HCT116 (cell line): Measurements from ENCODE around the gene SPSB1. TPM values are rescaled to one million over a fixed set of nuclear protein-coding genes. Genes with fewer than 3 reads are reported as not detected.

Experiments
- ATAC-seq: fragments of 200-7000 bp; cut with Tn5 transposase; 2 replicates; pipeline ENCODE4 v1.9.1; 2020; ENCODE audit warnings: mild to moderate bottlenecking, moderate library complexity
- BruUV-seq: library from RNA; stranded (reverse); fragments of 400-500 nt; replicated peaks from 2 replicates; lab custom pipeline; 2021; lab: Mats Ljungman, UMichigan
- CTCF ChIA-PET: fragments of 300-600 bp; sonication (Branson Sonifier 250); formaldehyde crosslinking; loops from one replicate; lab custom pipeline; 2021; ENCODE audit warnings: antibody characterized with exemption; lab: Charles Lee
- POLR2A ChIA-PET: fragments of 300-600, 350-600 bp; sonication (Branson Sonifier 250); formaldehyde crosslinking; loops from one replicate; lab custom pipeline; 2021; ENCODE audit warnings: antibody characterized with exemption; lab: Charles Lee
- RAD21 ChIA-PET, 2 experiments: fragments of 300-600 bp; sonication (Branson Sonifier 250); formaldehyde crosslinking; loops; one replicate each; lab custom pipeline; 2023; ENCODE audit warnings: low total read pairs in 2 of 2; ENCODE audit not compliant: uncharacterized antibody in 2 of 2, unreplicated experiment in 2 of 2, low non-redundant PET in 1 of 2; lab: Charles Lee
- DNase-seq: peaks from one replicate; pipeline ENCODE4 v3.0.0-alpha.2; 2010; ENCODE audit warnings: low read depth, low spot score
- H2AFZ ChIP-seq: fragments of 200-600 bp; shearing (Covaris generic), sonication (generic); 2 replicates; pipeline ENCODE4 v1.6.1; 2017; ENCODE audit warnings: low read depth, mixed run types, mixed read lengths, antibody characterized with exemption, low read length; ENCODE audit not compliant: poor library complexity, severe bottlenecking
- H3K27ac ChIP-seq: 2 replicates; pipeline ENCODE4 v1.5.1; 2012; ENCODE audit warnings: low read depth, low read length
- H3K27me3 ChIP-seq: fragments of 200-600 bp; sonication (generic); 2 replicates; pipeline ENCODE4 v1.6.1; 2016; ENCODE audit warnings: mixed run types, low read length, mixed read lengths; ENCODE audit not compliant: insufficient read depth
- H3K36me3 ChIP-seq, 2 experiments: fragments of 200-500 bp in 1 of 2; fragments of 200-600 bp in 1 of 2; sonication (Bioruptor generic) in 1 of 2; sonication (generic) in 1 of 2; 2 replicates each; pipeline versions ENCODE4 v1.5.1 to v1.6.1; 2014 to 2016; ENCODE audit warnings: low read length in 2 of 2, inconsistent platforms in 1 of 2, mixed read lengths in 1 of 2, mixed run types in 1 of 2; ENCODE audit not compliant: insufficient read depth in 2 of 2, control insufficient read depth in 1 of 2
- H3K4me1 ChIP-seq, 2 experiments: fragments of 200-600 bp in 1 of 2; sonication (generic) in 1 of 2; 2 replicates each; pipeline versions ENCODE4 v1.5.1 to v1.6.1; 2012 to 2017; ENCODE audit warnings: low read length in 2 of 2, inconsistent platforms in 1 of 2, mild to moderate bottlenecking in 1 of 2, mixed read lengths in 1 of 2, mixed run types in 1 of 2, moderate library complexity in 1 of 2; ENCODE audit not compliant: insufficient read depth in 2 of 2, control insufficient read depth in 1 of 2
- H3K4me2 ChIP-seq: fragments of 200-600 bp; sonication (generic); 2 replicates; pipeline ENCODE4 v1.6.1; 2017; ENCODE audit warnings: mixed run types, low read length, mixed read lengths
- H3K4me3 ChIP-seq, 2 experiments: fragments of 200-600 bp in 1 of 2; sonication (generic) in 1 of 2; replicated peaks in 1 of 2; 2 replicates each; pipeline ENCODE4 v1.5.1; 2011 to 2016; ENCODE audit warnings: low read length in 2 of 2, control low read depth in 1 of 2, low read depth in 1 of 2, mild to moderate bottlenecking in 1 of 2, mixed read lengths in 1 of 2, mixed run types in 1 of 2
- H3K79me2 ChIP-seq: fragments of 200-600 bp; sonication (generic); 2 replicates; pipeline ENCODE4 v1.6.1; 2017; ENCODE audit warnings: mild to moderate bottlenecking, mixed run types, low read length, moderate library complexity, mixed read lengths; ENCODE audit not compliant: insufficient read depth
- H3K9ac ChIP-seq: fragments of 200-600 bp; sonication (generic); 2 replicates; pipeline ENCODE4 v1.6.1; 2016; ENCODE audit warnings: low read length, mixed read lengths
- H3K9me2 ChIP-seq: fragments of 200-600 bp; sonication (generic), shearing (Covaris generic); 2 replicates; pipeline ENCODE4 v1.6.1; 2017; ENCODE audit warnings: mixed run types, mild to moderate bottlenecking, moderate library complexity; ENCODE audit not compliant: insufficient read depth
- H3K9me3 ChIP-seq, 2 experiments: fragments of 200-500 bp in 1 of 2; fragments of 200-600 bp in 1 of 2; sonication (Bioruptor generic) in 1 of 2; sonication (generic) in 1 of 2; 2 replicates each; pipeline ENCODE4 v1.6.1; 2014 to 2017; ENCODE audit warnings: low read length in 2 of 2, mixed read lengths in 2 of 2, inconsistent platforms in 1 of 2, low read depth in 1 of 2, mild to moderate bottlenecking in 1 of 2, mixed run types in 1 of 2, moderate library complexity in 1 of 2; ENCODE audit not compliant: control insufficient read depth in 1 of 2, insufficient read depth in 1 of 2
- H4K20me1 ChIP-seq: fragments of 200-600 bp; sonication (generic), shearing (Covaris generic); 2 replicates; pipeline ENCODE4 v1.6.1; 2017; ENCODE audit warnings: mixed run types, mild to moderate bottlenecking, moderate library complexity; ENCODE audit not compliant: insufficient read depth
- ATF3 ChIP-seq: IDR thresholded peaks from 2 replicates; pipeline ENCODE4 v1.6.1; 2012
- CEBPB ChIP-seq: IDR thresholded peaks from 2 replicates; pipeline ENCODE4 v1.6.1; 2012; ENCODE audit warnings: low read depth
- CTCF ChIP-seq, 3 experiments: fragments of 200-600 bp in 1 of 3; sonication (generic) in 1 of 3; IDR thresholded peaks in 2 of 3; conservative IDR thresholded peaks in 1 of 3; 2 replicates each; pipeline ENCODE4 v1.5.1; 2012 to 2017; ENCODE audit warnings: low read depth in 2 of 3, low read length in 2 of 3, antibody characterized with exemption in 1 of 3, borderline replicate concordance in 1 of 3, control low read depth in 1 of 3, mild to moderate bottlenecking in 1 of 3, mixed read lengths in 1 of 3, mixed run types in 1 of 3, moderate library complexity in 1 of 3; ENCODE audit not compliant: insufficient read depth in 1 of 3
- ELF1 ChIP-seq: IDR thresholded peaks from 2 replicates; pipeline ENCODE4 v1.6.1; 2012; ENCODE audit warnings: low read depth, borderline replicate concordance
- EZH2 ChIP-seq: fragments of 200-600 bp; sonication (generic); IDR thresholded peaks from 2 replicates; pipeline ENCODE4 v1.6.1; 2017; ENCODE audit warnings: antibody characterized with exemption, mixed run types
- EZH2phosphoT487 ChIP-seq: fragments of 200-600 bp; IDR thresholded peaks from 2 replicates; pipeline ENCODE4 v1.6.1; 2018; ENCODE audit warnings: antibody characterized with exemption, borderline replicate concordance
- MAX ChIP-seq: IDR thresholded peaks from 2 replicates; pipeline ENCODE4 v1.6.1; 2012
- POLR2A ChIP-seq: IDR thresholded peaks from 2 replicates; pipeline ENCODE4 v1.7.0; 2011; ENCODE audit warnings: borderline replicate concordance; ENCODE audit not compliant: insufficient read depth, insufficient read length; ENCODE audit errors: extremely low read depth
- POLR2AphosphoS5 ChIP-seq: IDR thresholded peaks from 2 replicates; pipeline ENCODE4 v1.6.1; 2011; ENCODE audit warnings: mild to moderate bottlenecking, low read depth, low read length, moderate library complexity
- RAD21 ChIP-seq: IDR thresholded peaks from 2 replicates; pipeline ENCODE4 v1.6.1; 2012; ENCODE audit warnings: low read depth, mild to moderate bottlenecking
- REST ChIP-seq: IDR thresholded peaks from 2 replicates; pipeline ENCODE4 v1.6.1; 2012; ENCODE audit warnings: low read depth
- SIN3A ChIP-seq: IDR thresholded peaks from 2 replicates; pipeline ENCODE4 v1.6.1; 2012; ENCODE audit warnings: low read depth
- SRF ChIP-seq: IDR thresholded peaks from 2 replicates; pipeline ENCODE4 v1.6.1; 2012; ENCODE audit warnings: low read depth
- TCF7L2 ChIP-seq: IDR thresholded peaks from 2 replicates; pipeline ENCODE4 v1.7.0; 2011; ENCODE audit warnings: borderline replicate concordance, inconsistent platforms; ENCODE audit not compliant: insufficient read depth, insufficient read length; ENCODE audit errors: extremely low read depth
- YY1 ChIP-seq: IDR thresholded peaks from 2 replicates; pipeline ENCODE4 v1.6.1; 2011; ENCODE audit warnings: low read length, low read depth, moderate library complexity, mild to moderate bottlenecking; ENCODE audit not compliant: insufficient replicate concordance; ENCODE audit errors: extremely low read depth
- ZBTB33 ChIP-seq: IDR thresholded peaks from 2 replicates; pipeline ENCODE4 v1.6.1; 2011; ENCODE audit warnings: mild to moderate bottlenecking, low read length, moderate library complexity; ENCODE audit not compliant: insufficient replicate concordance; ENCODE audit errors: extremely low read depth
- ZFX ChIP-seq: fragments of 450-650 bp; IDR thresholded peaks from 2 replicates; pipeline ENCODE4 v1.6.1; 2017
- ZNF274 ChIP-seq: fragments of 200-500 bp; sonication (Bioruptor generic); IDR thresholded peaks from 2 replicates; pipeline ENCODE4 v1.6.1; 2014; ENCODE audit warnings: mild to moderate bottlenecking, low read depth, low read length, inconsistent platforms
- intact Hi-C: fragments of 100-400 bp; cut with micrococcal nuclease; formaldehyde crosslinking; loops from 2 replicates; pipeline ENCODE4 v1.10.0; 2022
- total RNA-seq: library from RNA; stranded (reverse); gene quantifications from one replicate; pipeline ENCODE4 v1.2.1, GENCODE V29; 2021; ENCODE audit not compliant: unreplicated experiment

SPSB1 gene
- total RNA-seq, 1 experiment from 2014 or later, result 10.8 TPM

GRCh38 chr1:9385801-9386573 is 93.3 kb downstream of the SPSB1 start:
- ATAC-seq, result no peak
- ChIA-PET RAD21 (no interaction called here), CTCF (no interaction called here), POLR2A (no interaction called here)
- H3K27ac ChIP-seq, result no peak overlapping the region
- no peaks in the 10 kb centered on the region for H3K27me3 ChIP-seq
- no peaks in the 10 kb centered on the region for H4K20me1 ChIP-seq
- no peaks in the 10 kb centered on the region for H3K9me3 ChIP-seq
- no peak overlapping the region for H3K9ac ChIP-seq
- peaks cover 17 to 36% of the 10 kb centered on the region in 2 experiments for H3K4me1 ChIP-seq
- 0 out of 2 replicates have a peak overlapping the region, but pooled peaks have one; percentile 4 for H3K4me2 ChIP-seq
- no peaks in the 10 kb centered on the region for H3K79me2 ChIP-seq
- H2AFZ ChIP-seq, result no peak overlapping the region
- no peak for DNase-seq
- TF ChIP-seq REST, result no peak
- no peak for TF ChIP-seq EZH2phosphoT487
- no peak for TF ChIP-seq ZNF274
- TF ChIP-seq SRF, result no peak
- TF ChIP-seq SIN3A, result no peak
- TF ChIP-seq MAX, result no peak
- no peak for TF ChIP-seq CTCF (IDR thresholded peaks at IDR 0.05 in 2 of 3, conservative IDR thresholded peaks at IDR 0.05 in 1 of 3; ENCODE audit: borderline replicate concordance in 1 of 3, insufficient read depth in 1 of 3, low read depth in 2 of 3, low read length in 2 of 3)
- TF ChIP-seq ZBTB33, result no peak
- no peak for TF ChIP-seq EZH2
- TF ChIP-seq CEBPB, result no peak
- TF ChIP-seq ZFX, result no peak
- no peak for TF ChIP-seq YY1
- TF ChIP-seq RAD21, result no peak
- TF ChIP-seq ATF3, result no peak
- TF ChIP-seq POLR2A, result no peak
- no peak for TF ChIP-seq ELF1
- TF ChIP-seq TCF7L2, result no peak
- TF ChIP-seq POLR2AphosphoS5, result no peak
- no peaks in the 10 kb centered on the region for H3K36me3 ChIP-seq
- BruUV-seq, result no TSS peak
- H3K4me3 ChIP-seq, result no peak overlapping the region
- no peaks in the 10 kb centered on the region for H3K9me2 ChIP-seq
- intact Hi-C loops, result no loop called here
